Effector memory CD4-positive, alpha-beta T cell (primary cell): ENCODE results near the gene C11orf87.

Source experiments
- DNase-seq, 3 donors: peaks; one replicate each; pipeline ENCODE4 v3.0.0-alpha.2; 2020
- H3K27ac ChIP-seq: 2 replicates; pipeline ENCODE4 v1.7.0; 2013; ENCODE audit warnings: mild to moderate bottlenecking, low read length, moderate library complexity; ENCODE audit not compliant: insufficient read depth, poor library complexity, severe bottlenecking
- H3K27me3 ChIP-seq: replicated peaks from 2 replicates; pipeline ENCODE4 v1.7.0; 2013; ENCODE audit warnings: mild to moderate bottlenecking, low read length; ENCODE audit not compliant: insufficient read depth, control insufficient read depth, poor library complexity, severe bottlenecking
- H3K36me3 ChIP-seq: 2 replicates; pipeline ENCODE4 v1.7.0; 2013; ENCODE audit warnings: mild to moderate bottlenecking, low read length, moderate library complexity; ENCODE audit not compliant: control insufficient read depth, insufficient read depth
- H3K4me1 ChIP-seq: 2 replicates; pipeline ENCODE4 v1.7.0; 2013; ENCODE audit warnings: low read length, mild to moderate bottlenecking; ENCODE audit not compliant: control insufficient read depth, insufficient read depth, poor library complexity, severe bottlenecking
- H3K4me3 ChIP-seq: 2 replicates; pipeline ENCODE4 v1.7.0; 2013; ENCODE audit warnings: low read length, low read depth, mild to moderate bottlenecking; ENCODE audit not compliant: insufficient read depth, poor library complexity, severe bottlenecking
- H3K9me3 ChIP-seq: 2 replicates; pipeline ENCODE4 v1.7.0; 2013; ENCODE audit warnings: mild to moderate bottlenecking, low read length, moderate library complexity; ENCODE audit not compliant: control insufficient read depth
- total RNA-seq, 3 donors: gene quantifications; one replicate each; lab custom pipeline; 2026; lab: John Stamatoyannopoulos, UW

The C11orf87 gene
- total RNA-seq: 0 reads per million in 3 donors

GRCh38 chr11:109421981-109422869 is at the start of gene C11orf87:
C11orf87 (plus strand) TSS chr11:109422190; CDS start chr11:109423634, 1,444 bp downstream.
- H3K27me3 ChIP-seq: peaks cover 4% of the 10 kb centered on the region
- H3K27ac ChIP-seq: no peak within 1 kb of the TSS
- no peak within 1 kb of the TSS for H3K4me3 ChIP-seq
- H3K36me3 ChIP-seq: no peaks in the 10 kb centered on the region
- DNase-seq: no peak
- no peaks in the 10 kb centered on the region for H3K4me1 ChIP-seq
- no peaks in the 10 kb centered on the region for H3K9me3 ChIP-seq

DNA sequence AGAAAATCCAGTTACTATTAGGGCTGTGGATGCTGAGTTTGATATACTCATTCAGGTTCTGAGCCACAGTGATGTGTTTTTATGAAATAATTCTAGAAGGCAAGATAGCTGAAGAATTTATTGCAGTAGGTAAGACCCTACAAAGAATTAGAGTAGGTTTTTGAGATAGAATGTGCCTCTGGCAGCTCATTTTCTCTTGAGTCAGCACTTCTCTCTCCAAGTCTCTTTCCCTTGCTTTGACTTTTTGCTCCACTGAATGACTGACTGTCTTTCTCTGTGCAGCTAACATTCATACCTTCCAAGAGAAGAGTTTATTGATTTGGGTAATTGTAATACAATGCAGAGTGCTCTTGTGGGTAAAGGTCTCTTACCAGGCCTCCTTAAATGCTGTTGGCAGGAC is 48.0 kb upstream of the C11orf87 start:
- Histone ChIP-seq H3K4me1 (no peaks in the 10 kb centered on the region), H3K9me3 (no peaks in the 10 kb centered on the region), H3K4me3 (no peak overlapping the region), H3K27me3 (no peaks in the 10 kb centered on the region), H3K36me3 (no peaks in the 10 kb centered on the region), H3K27ac (no peak overlapping the region)
- no peak for DNase-seq

- H3K4me1 ChIP-seq: no peaks in the 10 kb centered on the region
- no peak for DNase-seq
- no peak overlapping the region for H3K27ac ChIP-seq
- H3K9me3 ChIP-seq: no peaks in the 10 kb centered on the region
- no peaks in the 10 kb centered on the region for H3K36me3 ChIP-seq
- no peaks in the 10 kb centered on the region for H3K27me3 ChIP-seq
- H3K4me3 ChIP-seq: no peak overlapping the region
Observed at GRCh38 chr11:109374441-109374840, 47.5 kb upstream of the C11orf87 start.

- no peaks in the 10 kb centered on the region for H3K27me3 ChIP-seq
- no peak overlapping the region for H3K27ac ChIP-seq
- no peak for DNase-seq
- H3K4me1 ChIP-seq: no peaks in the 10 kb centered on the region
- no peak overlapping the region for H3K4me3 ChIP-seq
- no peaks in the 10 kb centered on the region for H3K9me3 ChIP-seq
- H3K36me3 ChIP-seq: no peaks in the 10 kb centered on the region
Observed at GRCh38 chr11:109377039-109377742, 44.8 kb upstream of the C11orf87 start.

GRCh38 chr11:109378034-109378433 is 44.0 kb upstream of the C11orf87 start:
- no peaks in the 10 kb centered on the region for H3K9me3 ChIP-seq
- no peaks in the 10 kb centered on the region for H3K4me1 ChIP-seq
- H3K4me3 ChIP-seq: no peak overlapping the region
- DNase-seq: no peak
- H3K27ac ChIP-seq: no peak overlapping the region
- H3K36me3 ChIP-seq: no peaks in the 10 kb centered on the region
- no peaks in the 10 kb centered on the region for H3K27me3 ChIP-seq

DNA sequence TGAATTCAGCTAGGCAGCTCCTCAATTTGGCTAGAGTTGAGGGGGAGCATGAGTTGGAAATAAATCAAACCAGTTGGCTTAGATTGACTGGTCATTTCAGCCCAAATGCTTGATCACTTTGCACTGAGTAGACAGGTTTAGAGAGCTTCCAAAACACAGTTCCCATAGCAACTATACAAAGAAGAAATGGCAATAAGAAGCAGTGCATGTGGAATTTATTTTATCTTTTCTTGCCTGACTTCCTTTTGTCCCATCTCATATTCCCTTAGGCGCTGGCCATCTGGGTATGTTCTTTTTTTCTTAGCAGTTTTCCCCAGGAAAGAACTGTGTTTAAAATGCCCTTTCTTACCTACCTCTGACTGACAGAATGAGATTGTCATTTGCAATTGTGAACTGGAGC is 38.7 kb upstream of the C11orf87 start:
- DNase-seq: no peak
- H3K27ac ChIP-seq: no peak overlapping the region
- H3K27me3 ChIP-seq: no peaks in the 10 kb centered on the region
- no peaks in the 10 kb centered on the region for H3K4me1 ChIP-seq
- no peaks in the 10 kb centered on the region for H3K36me3 ChIP-seq
- H3K4me3 ChIP-seq: no peak overlapping the region
- H3K9me3 ChIP-seq: no peaks in the 10 kb centered on the region

DNA sequence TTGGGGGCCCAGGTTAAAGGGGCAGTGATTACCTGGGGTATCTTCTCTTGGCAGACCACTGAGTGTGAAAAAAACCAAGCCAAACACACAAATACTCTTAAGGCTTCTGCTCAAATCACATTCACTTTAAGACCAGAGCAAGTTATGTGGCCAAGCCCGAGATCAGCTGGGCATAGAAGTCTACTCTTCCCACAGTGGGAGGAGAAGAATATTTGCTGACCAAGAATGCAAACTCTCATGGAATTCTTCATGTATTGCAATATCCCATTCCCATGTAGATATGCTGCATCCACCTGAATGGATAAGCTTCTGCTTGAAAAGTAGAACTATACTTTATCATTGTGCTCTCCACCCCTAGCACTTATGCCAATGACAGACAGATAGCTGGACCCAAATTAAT is 37.1 kb upstream of the C11orf87 start:
- Histone ChIP-seq H3K27me3 (no peaks in the 10 kb centered on the region), H3K36me3 (no peaks in the 10 kb centered on the region), H3K4me1 (no peaks in the 10 kb centered on the region), H3K4me3 (no peak overlapping the region), H3K27ac (no peak overlapping the region), H3K9me3 (no peaks in the 10 kb centered on the region)
- DNase-seq: no peak

DNA sequence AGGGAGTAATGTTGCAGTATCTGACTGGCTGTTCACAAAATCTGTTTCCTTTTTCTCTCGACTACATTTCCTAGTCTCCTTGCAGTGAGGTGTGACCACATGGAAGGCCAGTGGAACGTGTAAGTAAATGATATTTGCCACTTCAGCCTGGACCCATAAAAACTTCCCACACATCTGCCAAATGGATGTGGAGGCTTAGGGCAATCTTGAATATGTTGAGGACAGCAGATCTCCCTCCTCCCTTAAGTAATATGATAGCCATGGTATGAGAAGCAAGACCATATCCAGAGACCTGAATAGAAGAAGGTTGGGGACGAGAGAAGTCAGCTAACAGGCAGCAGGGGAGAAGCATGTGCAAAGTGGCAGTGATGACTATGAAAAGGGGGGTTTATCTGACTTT is 33.0 kb upstream of the C11orf87 start:
- DNase-seq: no peak
- H3K4me1 ChIP-seq: no peaks in the 10 kb centered on the region

GRCh38 chr11:109390752-109391151 is 31.2 kb upstream of the C11orf87 start:
- H3K27me3 ChIP-seq: no peaks in the 10 kb centered on the region
- H3K4me3 ChIP-seq: no peak overlapping the region
- H3K9me3 ChIP-seq: no peaks in the 10 kb centered on the region
- no peak for DNase-seq
- no peaks in the 10 kb centered on the region for H3K36me3 ChIP-seq
- no peak overlapping the region for H3K27ac ChIP-seq
- H3K4me1 ChIP-seq: no peaks in the 10 kb centered on the region

More for the DNA sequence above, 33.0 kb upstream of the C11orf87 start:
- H3K4me3 ChIP-seq: no peak overlapping the region
- no peaks in the 10 kb centered on the region for H3K36me3 ChIP-seq
- H3K27ac ChIP-seq: no peak overlapping the region
- no peaks in the 10 kb centered on the region for H3K9me3 ChIP-seq
- H3K27me3 ChIP-seq: no peaks in the 10 kb centered on the region

- Histone ChIP-seq H3K27me3 (no peaks in the 10 kb centered on the region), H3K9me3 (no peaks in the 10 kb centered on the region), H3K4me3 (no peak overlapping the region), H3K27ac (no peak overlapping the region), H3K36me3 (no peaks in the 10 kb centered on the region), H3K4me1 (no peaks in the 10 kb centered on the region)
- DNase-seq: no peak
Observed at GRCh38 chr11:109401545-109401944, 20.4 kb upstream of the C11orf87 start.
